ENCODE data around the gene BUB1.

GRCh38 chr2:110664135-110664534, 13.7 kb downstream of the BUB1 start:
- TF ChIP-seq CTCF (IDR thresholded peaks at IDR 0.05) (no peak), POLR2A (IDR thresholded peaks at IDR 0.05) (no peak)

All from ovary (tissue), 3 donors.